Heart right ventricle (tissue), 16 donors: ENCODE data around the gene PTPRU. TPM values are rescaled to one million over a fixed set of nuclear protein-coding genes. Genes with fewer than 3 reads are reported as not detected.

Experiments used
- ATAC-seq, 8 donors: fragments of 200-7000 bp; cut with Tn5 transposase; one replicate each; pipeline ENCODE4 v1.9.1; 2020; ENCODE audit warnings: mild to moderate bottlenecking in 8 of 8, moderate library complexity in 8 of 8, moderate number of reproducible peaks in 1 of 8
- DNase-seq, 2 donors: peaks; one replicate each; pipeline ENCODE4 v3.0.0-alpha.2; 2020
- H3K27ac ChIP-seq, 10 donors: fragments of 200-600 bp; sonication (generic) in 2 of 10; one replicate each; pipeline versions ENCODE4 v1.5.0 to v1.8.0; 2020 to 2022; ENCODE audit warnings: mild to moderate bottlenecking in 3 of 10
- H3K27me3 ChIP-seq, 7 donors: fragments of 200-600 bp; one replicate each; pipeline ENCODE4 v1.8.0; 2021 to 2022; ENCODE audit warnings: mild to moderate bottlenecking in 2 of 7
- H3K36me3 ChIP-seq, 9 donors: fragments of 200-600 bp; sonication (generic) in 1 of 9; one replicate each; pipeline versions ENCODE4 v1.5.0 to v1.8.0; 2020 to 2022; ENCODE audit warnings: mild to moderate bottlenecking in 2 of 9
- H3K4me1 ChIP-seq, 9 donors: fragments of 200-600 bp; sonication (generic) in 1 of 9; one replicate each; pipeline versions ENCODE4 v1.5.0 to v1.8.0; 2020 to 2022; ENCODE audit warnings: mild to moderate bottlenecking in 4 of 9
- H3K4me3 ChIP-seq, 10 donors: fragments of 200-600 bp; sonication (generic) in 2 of 10; one replicate each; pipeline versions ENCODE4 v1.5.0 to v1.8.0; 2020 to 2022; ENCODE audit warnings: mild to moderate bottlenecking in 7 of 10, moderate library complexity in 2 of 10
- H3K9me3 ChIP-seq, 11 donors: fragments of 200-600 bp in 10 of 11; sonication (generic) in 2 of 11; one replicate each; pipeline versions ENCODE4 v1.5.0 to v1.8.0; 2013 to 2022; ENCODE audit warnings: mild to moderate bottlenecking in 2 of 11, control low read depth in 1 of 11, moderate library complexity in 1 of 11
- WGBS, 2 donors: extraction: QIAGEN DNeasy Blood & Tissue Kit; methylation state at CpG; one replicate each; pipeline ENCODE4 v1.1.7; 2013; ENCODE audit warnings: inconsistent platforms in 1 of 2; 5-methylcytosine and 5-hydroxymethylcytosine counted together
- intact Hi-C, 10 donors: fragments of 100-400 bp; cut with DNase I; formaldehyde crosslinking; loops; one replicate each; pipeline versions ENCODE4 v1.11.1 to v1.14.2; 2022
- polyA plus RNA-seq, 2 donors: library from polyadenylated mRNA; stranded (reverse); fragments of 200-250 nt; gene quantifications; one replicate each; pipeline ENCODE4 v1.2.3, GENCODE V29; 2013
- total RNA-seq, 10 donors: library from RNA; stranded (reverse); fragmentation: NEBNext Ultra II Directional in 3 of 10; extraction: Animal tissue kit (Norgen Biotek cat#: 25700) in 3 of 10; gene quantifications; one replicate each; pipeline versions ENCODE4 v1.2.1 to v1.2.4, GENCODE V29; 2021 to 2023
- TF ChIP-seq, protein P1 (sequence below), 9 donors: fragments of 200-600 bp; sonication (generic) in 2 of 9; IDR thresholded peaks; one replicate each; pipeline versions ENCODE4 v1.5.0 to v1.8.0; 2021 to 2022; ENCODE audit warnings: antibody characterized with exemption in 9 of 9, mild to moderate bottlenecking in 5 of 9, moderate library complexity in 1 of 9
- donor health status: Arrhythmogenic right ventricular cardiomyopathy.
- donor health status: ischemic (EF 13 %, LVEDD 7.1; RV severe dilation, severe dysfunction).
- donor health status: healthy with polysubstance abuse.
- donor health status: DM: no; HTN: yes; CAD: no.
- donor health status: DM: no; HTN: no; CAD: no.
- donor health status: ischemic (EF 25% LVEDD 6.9; RV normal size, moderate dysfunction).
- donor health status: ischemic (EF 25% LVEDD 5.7; RV mildly dilated, moderate dysfunction).
- donor health status: healthy.
- donor health status: DM: yes; HTN: yes; CAD: no.
- donor health status: Ischemic cardiomyopathy.
- donor health status: ischemic (EF 35%, LVEDD 5.7; RV mildly dilated, moderate dysfunction).
- donor health status: nonischemic (EF 11% LVEDD 7.7; RV severe dilation, severe dysfunction).
- donor health status: DM: yes; HTN: yes; CAD: no.
- donor health status: PGD.
- donor health status: ischemic (EF 29% LVEDD 5.4; RV normal size, mild dysfunction).
- donor health status: nonischemic (EF 23%, LVEDD 6.1; RV moderate dilation, normal function).

The PTPRU gene
- total and polyA plus RNA-seq, 12 donors, result 8.6 to 29.8 (median 14.5) TPM

DNA sequence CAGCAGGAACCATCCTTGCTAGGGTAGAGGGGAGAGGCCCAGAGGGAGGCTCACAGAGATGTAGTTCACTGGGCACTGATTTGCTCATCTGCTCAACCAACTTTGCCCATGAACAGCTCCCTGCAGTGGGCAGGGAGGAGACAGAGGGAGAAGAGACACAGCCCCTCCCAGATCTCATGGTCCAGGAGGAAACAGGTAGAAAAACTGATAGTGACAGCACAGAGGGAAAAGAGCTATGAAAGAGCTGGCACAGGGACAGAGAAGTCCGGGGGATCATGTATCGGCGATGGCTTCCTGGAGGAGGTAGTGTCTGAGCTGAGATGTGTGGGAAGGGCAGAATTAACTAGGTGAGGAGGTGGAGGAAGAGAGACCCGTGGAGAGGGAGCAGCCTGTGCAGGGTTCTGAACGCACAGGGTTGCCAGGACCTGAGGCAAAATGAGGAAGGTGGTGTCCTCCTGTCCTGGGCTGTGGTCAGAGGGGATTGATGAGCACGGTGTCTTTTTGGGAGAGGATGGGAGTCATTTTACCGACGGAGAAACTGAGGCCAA lies 85.9 kb downstream of the PTPRU start:
- no peak for ATAC-seq
- intact Hi-C loops, result no loop called here
- no peak for DNase-seq

GRCh38 chr1:29322861-29323585 lies 86.7 kb downstream of the PTPRU start:
- 85 to 90% methylated on average over 12 of the region's 12 CpGs for WGBS, 2 donors
- H3K4me1 ChIP-seq, result peaks cover 0 to 8% (median 0%) of the 10 kb centered on the region in 9 donors
- peaks cover 0 to 1% (median 0%) of the 10 kb centered on the region in 9 donors for H3K36me3 ChIP-seq
- ATAC-seq (no peak), DNase-seq (no peak)
- intact Hi-C loops, result no loop called here
- H3K9me3 ChIP-seq, result no peaks in the 10 kb centered on the region
- no peak overlapping the region for H3K4me3 ChIP-seq
- TF ChIP-seq, protein P1, sequence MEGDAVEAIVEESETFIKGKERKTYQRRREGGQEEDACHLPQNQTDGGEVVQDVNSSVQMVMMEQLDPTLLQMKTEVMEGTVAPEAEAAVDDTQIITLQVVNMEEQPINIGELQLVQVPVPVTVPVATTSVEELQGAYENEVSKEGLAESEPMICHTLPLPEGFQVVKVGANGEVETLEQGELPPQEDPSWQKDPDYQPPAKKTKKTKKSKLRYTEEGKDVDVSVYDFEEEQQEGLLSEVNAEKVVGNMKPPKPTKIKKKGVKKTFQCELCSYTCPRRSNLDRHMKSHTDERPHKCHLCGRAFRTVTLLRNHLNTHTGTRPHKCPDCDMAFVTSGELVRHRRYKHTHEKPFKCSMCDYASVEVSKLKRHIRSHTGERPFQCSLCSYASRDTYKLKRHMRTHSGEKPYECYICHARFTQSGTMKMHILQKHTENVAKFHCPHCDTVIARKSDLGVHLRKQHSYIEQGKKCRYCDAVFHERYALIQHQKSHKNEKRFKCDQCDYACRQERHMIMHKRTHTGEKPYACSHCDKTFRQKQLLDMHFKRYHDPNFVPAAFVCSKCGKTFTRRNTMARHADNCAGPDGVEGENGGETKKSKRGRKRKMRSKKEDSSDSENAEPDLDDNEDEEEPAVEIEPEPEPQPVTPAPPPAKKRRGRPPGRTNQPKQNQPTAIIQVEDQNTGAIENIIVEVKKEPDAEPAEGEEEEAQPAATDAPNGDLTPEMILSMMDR (IDR thresholded peaks at IDR 0.05), result no peak
- H3K27me3 ChIP-seq, result no peaks in the 10 kb centered on the region
- H3K27ac ChIP-seq, result no peak overlapping the region

More for the DNA sequence above, 85.9 kb downstream of the PTPRU start:
- Histone ChIP-seq H3K9me3 (no peaks in the 10 kb centered on the region), H3K27ac (no peak overlapping the region), H3K36me3 (peaks cover 0 to 8% (median 0%) of the 10 kb centered on the region in 9 donors), H3K27me3 (no peaks in the 10 kb centered on the region), H3K4me3 (no peak overlapping the region), H3K4me1 (peaks cover 0 to 8% (median 0%) of the 10 kb centered on the region in 9 donors)
- TF ChIP-seq, protein P1 (IDR thresholded peaks at IDR 0.05), result no peak
- 74 to 84% methylated on average over 8 of the region's 8 CpGs for WGBS, 2 donors

DNA sequence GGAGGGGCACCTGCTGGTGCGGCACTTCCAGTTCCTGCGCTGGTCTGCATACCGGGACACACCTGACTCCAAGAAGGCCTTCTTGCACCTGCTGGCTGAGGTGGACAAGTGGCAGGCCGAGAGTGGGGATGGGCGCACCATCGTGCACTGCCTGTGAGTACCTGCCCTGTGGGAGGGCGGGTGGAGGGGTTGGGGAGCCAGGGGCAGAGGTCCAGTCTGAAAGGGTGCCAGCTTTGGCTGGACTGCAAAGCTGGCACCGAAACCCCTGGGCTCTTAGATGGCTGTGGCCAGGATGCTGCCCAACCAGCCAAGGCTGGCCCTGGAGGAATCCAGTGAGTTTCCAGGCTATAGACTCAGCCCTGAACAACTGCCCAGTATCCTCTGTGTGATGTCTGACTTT lies 87.3 kb downstream of the PTPRU start:
- WGBS, 2 donors, result 91 to 97% methylated on average over 8 of the region's 8 CpGs
- DNase-seq, result no peak
- H3K36me3 ChIP-seq, result no peaks in the 10 kb centered on the region

DNA sequence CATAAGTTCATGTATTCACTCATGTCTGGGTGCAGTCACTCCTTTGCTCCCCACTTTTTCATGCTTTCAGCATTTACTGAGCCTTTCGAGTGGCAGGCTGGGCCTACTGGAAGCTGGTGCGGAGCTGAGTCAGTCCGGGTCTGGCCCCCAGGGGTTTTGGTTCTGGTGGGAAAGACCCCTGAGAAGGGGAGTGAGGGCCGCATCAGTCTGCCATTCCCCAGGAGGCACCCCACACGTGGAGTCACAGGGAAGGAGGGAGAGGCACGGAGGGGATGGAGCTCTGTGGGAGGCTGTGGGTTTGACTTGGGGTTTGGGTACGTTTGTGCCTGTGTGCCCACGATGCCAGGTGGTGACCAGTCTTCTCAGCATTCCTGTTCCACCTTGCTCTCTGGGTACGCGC lies 87.9 kb downstream of the PTPRU start:
- H3K4me1 ChIP-seq, result peaks cover 0 to 8% (median 0%) of the 10 kb centered on the region in 9 donors
- no peak overlapping the region for H3K4me3 ChIP-seq
- DNase-seq (no peak), ATAC-seq (no peak)
- no peaks in the 10 kb centered on the region for H3K9me3 ChIP-seq
- 86 to 88% methylated on average over 10 of the region's 10 CpGs for WGBS, 2 donors
- intact Hi-C loops, result no loop called here
- no peaks in the 10 kb centered on the region for H3K27me3 ChIP-seq
- no peak overlapping the region for H3K27ac ChIP-seq
- TF ChIP-seq, protein P1 (IDR thresholded peaks at IDR 0.05), result no peak
- H3K36me3 ChIP-seq, result no peaks in the 10 kb centered on the region

More for the DNA sequence above, 87.3 kb downstream of the PTPRU start:
- Histone ChIP-seq H3K4me3 (no peak overlapping the region), H3K4me1 (peaks cover 0 to 8% (median 0%) of the 10 kb centered on the region in 9 donors), H3K27ac (no peak overlapping the region), H3K9me3 (no peaks in the 10 kb centered on the region), H3K27me3 (no peaks in the 10 kb centered on the region)
- intact Hi-C loops, result no loop called here
- TF ChIP-seq, protein P1 (IDR thresholded peaks at IDR 0.05), result no peak
- ATAC-seq, result no peak
